GM18858 (cell line): ENCODE data around the gene CDKL1.
"Not testable (repeated sequence)": the region's sequence is repeated elsewhere in the genome, so short reads cannot be mapped to it uniquely, and the experiment has no call there.

Experiments
- ATAC-seq: cut with Tn5 transposase; IDR thresholded peaks from one replicate; pipeline ENCODE4 v1.9.1; 2021; ENCODE audit not compliant: unreplicated experiment

CDKL1 gene

GRCh38 chr14:50359631-50360030, 37.0 kb downstream of the CDKL1 start:
- ATAC-seq, result no peak

DNA sequence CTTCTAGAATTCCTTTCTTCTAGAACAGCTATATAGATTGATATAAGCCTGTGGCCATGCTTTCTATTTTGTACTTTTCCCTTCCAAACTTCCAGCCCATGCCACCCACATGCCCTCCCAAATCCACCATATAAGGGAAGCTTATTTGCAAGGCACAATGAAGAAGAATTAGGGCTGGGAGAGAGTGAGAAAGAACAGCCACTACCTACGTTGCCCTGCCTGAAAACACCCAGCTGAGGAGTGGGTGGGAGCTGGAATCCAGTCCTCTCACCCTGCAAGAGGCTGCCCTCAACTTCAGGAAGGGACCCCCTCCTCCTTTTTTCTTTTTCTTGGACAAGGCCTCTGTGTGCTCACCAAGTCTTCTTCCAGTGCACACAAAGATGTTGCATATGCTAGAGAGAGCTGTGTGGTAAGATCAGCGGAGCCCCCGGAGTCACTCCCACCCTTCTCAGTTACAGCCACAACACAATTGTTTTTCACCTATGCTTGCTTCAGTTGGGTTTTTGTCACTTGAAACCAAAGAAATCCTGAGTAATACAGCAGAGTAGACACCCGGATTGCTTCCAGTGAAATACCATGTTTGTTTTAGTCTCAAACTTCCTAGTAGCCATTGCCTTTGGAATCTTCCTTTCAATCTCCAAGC, 38.8 kb downstream of the CDKL1 start:
- no peak for ATAC-seq

DNA sequence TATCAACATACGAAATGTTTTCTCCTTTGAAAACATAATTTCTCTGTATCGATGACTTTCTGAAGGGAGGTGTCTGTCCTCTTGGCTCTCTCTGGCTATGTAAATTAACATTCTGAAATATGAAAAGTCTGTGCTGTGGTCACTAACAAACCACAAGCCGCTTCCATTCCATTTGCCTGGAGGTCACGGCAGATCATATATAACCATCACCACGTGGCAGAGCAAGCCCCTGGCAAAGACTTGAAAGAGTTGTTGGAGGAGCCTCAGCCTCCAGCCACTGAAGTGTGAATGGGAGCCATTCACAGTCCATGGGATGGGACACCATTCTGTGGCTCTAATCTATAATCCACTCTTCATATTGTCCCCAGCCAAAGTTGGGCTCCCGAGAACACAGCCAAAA, 39.6 kb downstream of the CDKL1 start:
- ATAC-seq, result no peak

DNA sequence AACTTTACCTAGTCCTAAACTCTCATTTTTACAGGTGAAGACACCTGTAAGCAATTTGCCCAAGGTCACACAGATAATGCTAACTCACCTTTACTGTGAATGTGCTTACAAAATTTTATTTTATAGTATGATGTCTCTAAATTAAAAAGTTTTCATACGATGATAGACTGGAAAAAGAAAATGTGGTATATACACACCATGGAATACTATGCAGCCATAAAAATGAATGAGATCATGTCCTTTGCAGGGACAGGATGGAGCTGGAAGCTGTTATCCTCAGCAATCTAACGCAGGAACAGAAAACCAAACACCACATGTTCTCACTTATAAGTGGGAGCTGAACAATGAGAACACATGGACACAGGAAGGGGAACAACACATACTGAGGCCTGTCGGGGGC, 40.4 kb downstream of the CDKL1 start:
- not testable (repeated sequence) for ATAC-seq

DNA sequence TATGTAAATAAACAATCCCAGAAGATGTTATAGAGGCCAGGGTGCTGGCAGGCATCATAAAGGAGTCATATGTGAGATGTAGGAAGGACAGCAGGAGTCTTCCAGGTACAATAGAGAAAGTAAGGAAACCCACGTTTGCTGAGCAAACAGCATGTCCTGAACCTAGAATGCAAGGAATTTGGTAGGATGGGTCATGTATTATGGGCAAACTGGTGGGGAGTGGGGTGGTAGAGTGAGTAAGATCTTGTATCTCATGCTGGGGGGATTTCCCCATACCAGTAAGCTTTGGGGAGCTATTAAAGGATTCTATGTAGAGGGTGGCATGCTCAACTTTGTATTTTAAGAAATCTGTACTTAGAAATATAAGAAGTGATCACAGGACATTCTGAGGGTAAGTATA, 41.0 kb downstream of the CDKL1 start:
- no peak for ATAC-seq

DNA sequence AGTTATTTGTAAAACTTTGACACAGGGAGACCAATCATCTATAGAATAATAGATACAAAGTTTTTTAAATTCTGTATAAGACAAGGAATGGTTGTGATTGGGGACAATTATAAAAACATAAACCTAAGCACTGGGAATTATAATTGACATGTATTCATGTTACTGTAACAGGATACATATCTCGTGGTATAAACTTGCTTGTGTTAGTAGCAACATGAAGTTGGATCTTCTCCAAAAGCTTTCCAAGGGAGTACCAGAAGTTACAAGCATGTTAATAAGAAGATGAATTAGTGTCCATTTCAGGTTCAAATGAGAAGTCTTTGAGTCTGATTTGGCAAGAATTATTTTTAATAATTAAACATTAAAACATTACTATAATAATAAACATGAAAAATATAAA, 42.2 kb downstream of the CDKL1 start:
- ATAC-seq, result no peak

GRCh38 chr14:50353126-50353525, 43.6 kb downstream of the CDKL1 start:
- ATAC-seq, result no peak

GRCh38 chr14:50352584-50352983, 44.1 kb downstream of the CDKL1 start:
- ATAC-seq, result no peak

DNA sequence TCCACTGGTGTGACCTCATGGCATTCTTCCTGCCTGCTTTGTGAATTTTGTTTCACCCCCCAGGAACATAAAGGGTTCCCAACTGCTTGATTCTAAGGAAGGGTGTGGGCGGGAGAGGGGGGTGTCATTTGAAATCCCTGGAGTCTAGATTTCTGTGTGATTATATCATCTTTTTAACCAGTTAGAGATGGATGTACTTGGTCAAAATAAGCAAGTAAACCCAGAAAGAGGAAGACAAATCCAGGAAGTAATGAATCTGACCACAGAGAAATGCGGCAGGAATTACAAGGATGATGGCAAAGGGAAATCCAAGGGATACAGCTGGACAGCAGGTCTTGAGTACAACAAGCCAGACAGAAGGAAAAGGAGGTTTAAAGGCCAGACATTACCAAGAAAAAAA, 45.7 kb downstream of the CDKL1 start:
- ATAC-seq, result no peak

- no peak for ATAC-seq
Observed at GRCh38 chr14:50348933-50349332, 47.7 kb downstream of the CDKL1 start.

- ATAC-seq, result no peak
Observed at GRCh38 chr14:50347521-50347920, 49.2 kb downstream of the CDKL1 start.

GRCh38 chr14:50345846-50346422, 50.7 kb downstream of the CDKL1 start:
- ATAC-seq, result no peak

DNA sequence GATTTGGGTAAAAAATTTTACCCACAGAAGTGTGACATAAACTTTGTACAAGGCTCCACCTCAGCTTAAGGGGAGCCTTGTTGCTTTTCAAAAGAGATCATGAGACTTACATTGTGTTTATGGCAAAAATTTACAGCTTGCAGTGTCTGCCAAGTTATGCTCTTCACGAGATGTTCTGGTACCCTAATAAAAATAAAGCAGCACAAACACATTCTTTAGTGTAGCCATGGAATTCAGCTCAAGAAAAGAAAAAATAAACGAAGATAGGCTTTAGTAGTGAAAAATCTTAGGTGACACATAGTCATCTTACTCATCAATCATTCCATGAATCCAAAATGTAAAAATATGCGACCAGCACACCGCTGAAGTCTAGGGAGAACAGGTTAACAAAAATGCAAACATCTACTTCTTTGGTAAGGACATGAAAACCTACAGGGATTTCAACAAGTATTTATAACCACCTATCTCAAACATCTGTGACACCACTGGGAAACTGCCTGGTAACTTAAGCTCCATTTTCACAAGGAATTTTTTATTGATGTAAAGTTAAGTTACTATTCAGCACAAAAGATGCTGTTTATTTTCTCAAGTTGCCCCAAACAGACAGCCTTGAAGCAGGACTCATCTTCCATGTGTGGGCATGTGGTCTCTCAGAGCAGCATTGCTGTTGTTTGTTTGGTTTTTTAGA, 51.7 kb downstream of the CDKL1 start:
- ATAC-seq, result no peak

DNA sequence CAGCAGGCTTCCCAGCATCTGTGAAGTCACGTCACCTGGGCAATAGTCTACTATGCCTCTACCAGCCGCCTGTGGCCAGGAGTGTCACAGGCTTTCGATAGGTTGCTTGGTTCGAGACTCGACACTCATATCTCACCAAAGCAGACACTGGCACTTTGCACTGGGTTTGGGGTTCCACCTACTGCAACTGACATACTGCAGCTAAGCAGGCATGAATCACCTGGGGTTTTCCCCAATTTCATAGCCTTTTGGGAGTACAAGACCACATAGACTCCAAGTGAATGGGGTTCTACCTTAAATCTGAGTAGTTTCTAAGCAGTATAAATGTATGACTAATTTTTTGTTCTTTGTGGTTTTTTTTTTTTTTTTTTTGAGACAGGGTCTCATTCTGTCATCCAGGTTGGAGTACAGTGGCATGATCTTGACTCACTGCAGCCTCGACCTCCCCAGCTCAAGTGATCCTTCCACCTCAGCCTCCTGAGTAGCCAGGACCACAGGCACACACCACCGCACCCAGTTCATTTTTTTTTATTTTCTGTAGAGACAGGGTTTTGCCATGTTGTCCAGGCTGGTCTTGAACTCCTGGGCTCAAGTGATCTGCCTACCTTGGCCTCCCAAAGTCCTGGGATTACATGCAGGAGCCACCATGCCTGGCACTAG, 52.4 kb downstream of the CDKL1 start:
- peak; percentile 94 for ATAC-seq

DNA sequence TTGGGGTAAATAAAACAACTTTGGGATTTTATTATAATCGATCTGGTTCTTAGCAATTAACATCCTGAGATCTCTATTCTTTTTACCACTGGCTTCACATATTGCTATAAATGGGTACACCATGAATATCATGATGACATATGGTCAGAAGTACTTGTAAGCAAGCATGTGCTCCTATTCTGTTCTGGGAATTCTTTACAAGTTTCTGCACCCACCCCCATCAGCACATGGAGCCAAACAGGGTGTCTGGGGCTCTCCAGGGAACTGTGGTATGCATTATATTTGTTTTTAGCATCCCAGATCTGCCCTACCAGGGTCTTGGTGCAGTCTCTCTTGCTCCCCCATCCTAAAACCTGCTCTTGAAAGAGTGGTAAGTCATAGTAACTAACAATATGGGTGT, 53.2 kb downstream of the CDKL1 start:
- ATAC-seq, result no peak

- no peak for ATAC-seq
Observed at GRCh38 chr14:50342221-50343078, 54.2 kb downstream of the CDKL1 start.

GRCh38 chr14:50340963-50341362, 55.7 kb downstream of the CDKL1 start:
- ATAC-seq, result no peak

GRCh38 chr14:50340045-50340444, 56.6 kb downstream of the CDKL1 start:
- ATAC-seq, result no peak

- ATAC-seq, result no peak
Observed at GRCh38 chr14:50339178-50339804, 57.4 kb downstream of the CDKL1 start.

DNA sequence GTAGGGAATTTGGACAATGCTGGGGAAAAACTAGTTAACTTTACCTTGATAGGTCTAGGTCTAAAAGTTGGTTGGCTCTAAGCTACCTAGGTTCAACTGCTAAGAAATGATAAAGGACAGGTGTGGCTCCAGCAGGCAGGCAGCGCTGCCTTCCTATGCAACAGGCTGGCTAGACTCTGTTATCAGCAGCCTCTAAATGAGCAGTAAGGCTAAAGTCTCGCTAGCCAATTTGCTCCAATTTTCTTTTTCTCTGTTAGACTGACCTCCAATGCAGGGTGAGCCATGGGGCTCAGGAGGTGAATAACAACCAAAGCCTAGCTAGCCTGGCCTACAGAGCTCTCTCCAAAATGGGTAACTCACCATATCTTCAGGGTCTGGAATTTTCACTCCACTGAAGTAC, 58.1 kb downstream of the CDKL1 start:
- no peak for ATAC-seq
